ENCODE results near the gene REC8.
A peak's percentile ranks its signal among the peaks of the same experiment; 100 is the strongest.

REC8 gene

GRCh38 chr14:24164518-24164991, 7.3 kb upstream of the REC8 start:
- peak overlapping the region; percentile 24 for H3K27ac Mint-ChIP-seq
- no peaks in the 10 kb centered on the region for H3K27me3 Mint-ChIP-seq
- ATAC-seq, result no peak
- H3K4me1 Mint-ChIP-seq, result peaks cover 57% of the 10 kb centered on the region
- H3K36me3 Mint-ChIP-seq, result peaks cover 84% of the 10 kb centered on the region
- H3K9me3 Mint-ChIP-seq, result no peaks in the 10 kb centered on the region
- no peak overlapping the region for H3K4me3 Mint-ChIP-seq

- peaks cover 45% of the 10 kb centered on the region for H3K4me1 Mint-ChIP-seq
- H3K36me3 Mint-ChIP-seq, result peaks cover 83% of the 10 kb centered on the region
- no peak for ATAC-seq
- no peak overlapping the region for H3K4me3 Mint-ChIP-seq
- H3K27ac Mint-ChIP-seq, result peak overlapping the region; percentile 36
- H3K27me3 Mint-ChIP-seq, result no peaks in the 10 kb centered on the region
- no peaks in the 10 kb centered on the region for H3K9me3 Mint-ChIP-seq
Observed at GRCh38 chr14:24165785-24166184, 6.1 kb upstream of the REC8 start.

GRCh38 chr14:24167469-24168114, 4.3 kb upstream of the REC8 start:
- H3K4me1 Mint-ChIP-seq, result peaks cover 46% of the 10 kb centered on the region
- H3K4me3 Mint-ChIP-seq, result no peak overlapping the region
- no peaks in the 10 kb centered on the region for H3K27me3 Mint-ChIP-seq
- no peaks in the 10 kb centered on the region for H3K9me3 Mint-ChIP-seq
- no peak for ATAC-seq
- H3K27ac Mint-ChIP-seq, result no peak overlapping the region
- H3K36me3 Mint-ChIP-seq, result peaks cover 71% of the 10 kb centered on the region

GRCh38 chr14:24172261-24172860, 481 bp downstream of the REC8 start:
- no peaks in the 10 kb centered on the region for H3K9me3 Mint-ChIP-seq
- H3K4me1 Mint-ChIP-seq, result peaks cover 14% of the 10 kb centered on the region
- no peaks in the 10 kb centered on the region for H3K27me3 Mint-ChIP-seq
- peak overlapping the region; percentile 90 for H3K4me3 Mint-ChIP-seq
- ATAC-seq, result no peak
- peaks cover 40% of the 10 kb centered on the region for H3K36me3 Mint-ChIP-seq
- peak overlapping the region; percentile 91 for H3K27ac Mint-ChIP-seq

- peak overlapping the region; percentile 91 for H3K27ac Mint-ChIP-seq
- H3K27me3 Mint-ChIP-seq, result no peaks in the 10 kb centered on the region
- H3K9me3 Mint-ChIP-seq, result no peaks in the 10 kb centered on the region
- H3K36me3 Mint-ChIP-seq, result peaks cover 40% of the 10 kb centered on the region
- peaks cover 14% of the 10 kb centered on the region for H3K4me1 Mint-ChIP-seq
- H3K4me3 Mint-ChIP-seq, result peak overlapping the region; percentile 55
- ATAC-seq, result no peak
Observed at GRCh38 chr14:24172871-24173281, 996 bp downstream of the REC8 start.

GRCh38 chr14:24176599-24176998, 4.7 kb downstream of the REC8 start:
- ATAC-seq, result no peak
- Mint-ChIP-seq H3K4me1 (peaks cover 24% of the 10 kb centered on the region), H3K9me3 (no peaks in the 10 kb centered on the region), H3K27ac (no peak overlapping the region), H3K36me3 (peaks cover 50% of the 10 kb centered on the region), H3K4me3 (no peak overlapping the region), H3K27me3 (no peaks in the 10 kb centered on the region)

- H3K4me3 Mint-ChIP-seq, result no peak overlapping the region
- H3K27me3 Mint-ChIP-seq, result no peaks in the 10 kb centered on the region
- peaks cover 55% of the 10 kb centered on the region for H3K36me3 Mint-ChIP-seq
- no peaks in the 10 kb centered on the region for H3K9me3 Mint-ChIP-seq
- H3K27ac Mint-ChIP-seq, result no peak overlapping the region
- peaks cover 17% of the 10 kb centered on the region for H3K4me1 Mint-ChIP-seq
- no peak for ATAC-seq
Observed at GRCh38 chr14:24177041-24177825, 5.4 kb downstream of the REC8 start.

- H3K4me1 Mint-ChIP-seq, result peaks cover 14% of the 10 kb centered on the region
- ATAC-seq, result no peak
- H3K9me3 Mint-ChIP-seq, result no peaks in the 10 kb centered on the region
- H3K27ac Mint-ChIP-seq, result no peak overlapping the region
- no peaks in the 10 kb centered on the region for H3K27me3 Mint-ChIP-seq
- H3K36me3 Mint-ChIP-seq, result peaks cover 61% of the 10 kb centered on the region
- H3K4me3 Mint-ChIP-seq, result no peak overlapping the region
Observed at GRCh38 chr14:24177891-24178290, 6.0 kb downstream of the REC8 start.

GRCh38 chr14:24178399-24179178, 6.7 kb downstream of the REC8 start:
- no peak for ATAC-seq
- H3K27ac Mint-ChIP-seq, result peak overlapping the region; percentile 38
- H3K27me3 Mint-ChIP-seq, result no peaks in the 10 kb centered on the region
- no peaks in the 10 kb centered on the region for H3K9me3 Mint-ChIP-seq
- H3K4me3 Mint-ChIP-seq, result no peak overlapping the region
- H3K4me1 Mint-ChIP-seq, result peaks cover 14% of the 10 kb centered on the region
- H3K36me3 Mint-ChIP-seq, result peaks cover 68% of the 10 kb centered on the region

- no peak for ATAC-seq
- H3K36me3 Mint-ChIP-seq, result peaks cover 71% of the 10 kb centered on the region
- no peaks in the 10 kb centered on the region for H3K9me3 Mint-ChIP-seq
- H3K4me3 Mint-ChIP-seq, result no peak overlapping the region
- peak overlapping the region; percentile 38 for H3K27ac Mint-ChIP-seq
- peaks cover 14% of the 10 kb centered on the region for H3K4me1 Mint-ChIP-seq
- no peaks in the 10 kb centered on the region for H3K27me3 Mint-ChIP-seq
Observed at GRCh38 chr14:24179294-24179960, 7.5 kb downstream of the REC8 start.

GRCh38 chr14:24179961-24180796, 8.3 kb downstream of the REC8 start:
- no peak overlapping the region for H3K4me3 Mint-ChIP-seq
- H3K27me3 Mint-ChIP-seq, result no peaks in the 10 kb centered on the region
- peaks cover 14% of the 10 kb centered on the region for H3K4me1 Mint-ChIP-seq
- no peaks in the 10 kb centered on the region for H3K9me3 Mint-ChIP-seq
- H3K27ac Mint-ChIP-seq, result no peak overlapping the region
- H3K36me3 Mint-ChIP-seq, result peaks cover 71% of the 10 kb centered on the region
- no peak for ATAC-seq

- Mint-ChIP-seq H3K36me3 (peaks cover 83% of the 10 kb centered on the region), H3K4me3 (no peak overlapping the region)
- ATAC-seq, result no peak
Observed at GRCh38 chr14:24181371-24182077, 9.6 kb downstream of the REC8 start.

GRCh38 chr14:24182110-24182882, 10.4 kb downstream of the REC8 start:
- ATAC-seq, result no peak
- Mint-ChIP-seq H3K27ac (no peak overlapping the region), H3K36me3 (peaks cover 79% of the 10 kb centered on the region), H3K4me1 (peaks cover 19% of the 10 kb centered on the region), H3K4me3 (no peak overlapping the region), H3K27me3 (no peaks in the 10 kb centered on the region), H3K9me3 (no peaks in the 10 kb centered on the region)

More at GRCh38 chr14:24181371-24182077, 9.6 kb downstream of the REC8 start:
- no peak overlapping the region for H3K27ac Mint-ChIP-seq
- H3K27me3 Mint-ChIP-seq, result no peaks in the 10 kb centered on the region
- H3K4me1 Mint-ChIP-seq, result peaks cover 14% of the 10 kb centered on the region
- H3K9me3 Mint-ChIP-seq, result no peaks in the 10 kb centered on the region
